ENCODE results near the gene CD52.

DNA sequence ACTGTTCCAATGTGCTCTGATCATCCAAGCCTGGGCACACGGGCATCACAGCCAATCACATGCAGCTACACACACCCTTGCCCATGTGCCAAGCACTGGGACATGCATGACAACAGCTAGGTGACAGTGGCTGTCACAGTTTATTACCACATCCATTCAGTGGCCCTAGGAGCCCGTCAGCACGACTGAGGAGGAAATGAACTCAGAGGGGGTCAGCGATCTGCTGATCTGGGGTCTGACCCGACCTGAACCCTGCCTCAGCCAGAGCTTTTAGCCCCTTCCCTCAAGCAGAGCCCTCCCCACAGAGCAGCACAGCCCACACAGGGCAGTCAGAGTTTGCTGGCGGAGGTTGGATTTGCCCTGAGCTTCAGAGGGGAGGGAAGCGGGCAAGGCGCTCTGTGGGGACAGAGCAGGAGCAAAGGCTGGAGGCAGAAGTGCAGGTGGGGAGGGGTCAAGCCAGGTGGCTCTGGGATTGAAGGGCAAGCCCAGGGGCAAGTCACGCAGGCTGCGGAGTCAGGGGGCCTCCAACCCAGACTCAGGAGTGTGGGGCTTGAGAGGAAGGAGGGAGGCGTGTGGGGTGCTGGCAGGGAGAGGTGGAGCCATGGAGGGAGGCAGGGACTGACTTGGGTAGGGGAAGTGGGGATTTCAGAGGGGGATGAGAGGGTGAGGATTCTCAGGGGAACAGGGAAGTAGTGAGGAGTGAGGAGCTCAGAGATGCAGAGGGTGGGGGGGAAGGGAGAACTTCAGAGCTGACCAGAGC is 27.5 kb upstream of the CD52 start:
- TF ChIP-seq, protein P1, sequence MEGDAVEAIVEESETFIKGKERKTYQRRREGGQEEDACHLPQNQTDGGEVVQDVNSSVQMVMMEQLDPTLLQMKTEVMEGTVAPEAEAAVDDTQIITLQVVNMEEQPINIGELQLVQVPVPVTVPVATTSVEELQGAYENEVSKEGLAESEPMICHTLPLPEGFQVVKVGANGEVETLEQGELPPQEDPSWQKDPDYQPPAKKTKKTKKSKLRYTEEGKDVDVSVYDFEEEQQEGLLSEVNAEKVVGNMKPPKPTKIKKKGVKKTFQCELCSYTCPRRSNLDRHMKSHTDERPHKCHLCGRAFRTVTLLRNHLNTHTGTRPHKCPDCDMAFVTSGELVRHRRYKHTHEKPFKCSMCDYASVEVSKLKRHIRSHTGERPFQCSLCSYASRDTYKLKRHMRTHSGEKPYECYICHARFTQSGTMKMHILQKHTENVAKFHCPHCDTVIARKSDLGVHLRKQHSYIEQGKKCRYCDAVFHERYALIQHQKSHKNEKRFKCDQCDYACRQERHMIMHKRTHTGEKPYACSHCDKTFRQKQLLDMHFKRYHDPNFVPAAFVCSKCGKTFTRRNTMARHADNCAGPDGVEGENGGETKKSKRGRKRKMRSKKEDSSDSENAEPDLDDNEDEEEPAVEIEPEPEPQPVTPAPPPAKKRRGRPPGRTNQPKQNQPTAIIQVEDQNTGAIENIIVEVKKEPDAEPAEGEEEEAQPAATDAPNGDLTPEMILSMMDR (IDR thresholded peaks at IDR 0.05; ENCODE audit: low read depth, low read length): no peak
- no peak for TF ChIP-seq EZH2phosphoT487 (IDR thresholded peaks at IDR 0.05; ENCODE audit: low read depth)
